ENCODE measurements around the gene SHKBP1.

The SHKBP1 gene

DNA sequence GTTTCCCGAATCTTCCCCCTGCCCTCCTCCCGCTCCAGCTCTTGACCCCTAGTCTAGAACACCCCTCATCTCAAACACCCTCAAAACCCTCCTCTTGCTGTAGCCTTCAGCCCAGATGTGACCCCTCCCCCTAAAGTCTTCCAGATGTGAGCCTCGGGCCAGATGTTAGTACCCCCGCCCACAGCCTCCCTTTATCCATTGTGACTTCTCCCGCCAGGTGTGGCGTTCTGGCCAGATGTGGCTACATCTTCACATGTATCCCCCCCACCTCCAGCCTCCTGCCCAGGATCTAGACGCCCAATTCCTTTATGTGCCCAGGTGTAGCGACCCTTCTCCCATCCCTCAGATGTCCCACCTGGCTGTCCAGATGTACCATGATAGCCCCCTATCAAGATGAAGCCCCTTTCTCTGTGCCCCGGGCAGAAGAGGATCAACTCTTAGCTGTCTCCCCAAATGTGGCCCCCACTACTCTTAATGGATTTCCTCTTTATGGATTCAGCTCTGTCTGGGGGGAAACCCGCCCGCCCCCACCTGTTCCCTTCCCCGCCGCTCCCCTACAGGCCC is 24.0 kb downstream of the SHKBP1 start:
- no peak for DNase-seq

GRCh38 chr19:40601134-40601974 is 24.7 kb downstream of the SHKBP1 start, which contains the start of gene LTBP4:
TSS of gene LTBP4 (plus strand) at chr19:40601369. CDS start at chr19:40601388, 19 bp downstream.
- peak in 10 of 56 donors; percentile 15 to 71 (median 30) for DNase-seq

DNA sequence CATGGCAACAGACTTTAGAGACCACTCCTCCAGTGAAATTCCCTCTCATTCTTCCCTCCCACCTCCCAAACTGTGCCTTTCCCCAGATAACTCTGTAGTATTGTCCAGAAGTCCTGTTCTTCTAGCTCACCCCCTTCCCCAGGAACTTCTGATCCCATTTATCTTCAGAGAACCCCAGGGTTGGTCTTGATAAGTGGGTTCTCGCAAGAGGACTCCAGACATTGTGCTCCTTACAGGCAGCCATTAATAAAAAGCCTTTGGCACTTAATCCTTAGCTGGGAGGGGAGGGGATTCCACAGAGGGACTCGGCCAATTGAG is 26.4 kb downstream of the SHKBP1 start:
- no peak for DNase-seq

DNA sequence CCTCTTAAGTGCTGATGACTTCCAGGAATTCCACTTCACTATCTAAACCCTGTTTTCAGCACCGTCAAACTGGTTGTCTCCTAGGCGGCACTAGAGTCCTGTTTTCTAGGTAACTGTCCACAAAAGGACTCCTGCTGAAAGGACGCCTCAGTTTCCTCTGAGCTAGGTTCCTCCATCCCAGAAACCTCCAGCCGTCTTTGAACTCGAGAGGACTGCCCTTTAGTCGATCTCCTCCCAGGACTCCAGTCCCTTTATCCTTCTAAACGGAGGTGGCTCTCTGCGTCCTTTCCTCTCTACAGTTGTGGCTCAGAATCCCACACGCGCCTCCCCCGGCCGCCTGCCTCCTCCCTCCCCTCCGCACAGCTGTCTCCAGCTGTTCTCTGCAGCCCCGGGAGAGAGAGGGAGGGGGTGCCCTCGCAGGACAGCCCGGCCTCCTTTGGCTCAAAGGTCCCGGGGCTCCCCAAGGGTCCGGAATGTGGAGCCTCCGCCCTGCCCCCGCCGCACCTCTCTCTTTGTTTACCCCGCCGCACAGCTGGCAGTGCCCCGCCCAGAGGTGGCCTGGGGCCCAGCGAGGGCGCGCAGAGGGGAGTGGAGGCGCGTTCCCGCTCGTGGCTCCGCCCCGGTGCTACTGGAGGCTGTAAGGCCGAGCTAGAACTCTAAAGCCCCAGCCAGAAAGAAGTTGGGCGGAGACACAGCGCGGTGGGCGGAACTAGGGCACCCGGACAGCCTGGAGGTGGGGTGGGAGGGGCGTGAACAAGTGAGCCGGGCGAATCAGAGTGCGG is 26.9 kb downstream of the SHKBP1 start:
- peak in 53 of 56 donors; percentile 15 to 86 (median 63) for DNase-seq

- DNase-seq = no peak
Observed at GRCh38 chr19:40604171-40604646, 27.5 kb downstream of the SHKBP1 start.

DNA sequence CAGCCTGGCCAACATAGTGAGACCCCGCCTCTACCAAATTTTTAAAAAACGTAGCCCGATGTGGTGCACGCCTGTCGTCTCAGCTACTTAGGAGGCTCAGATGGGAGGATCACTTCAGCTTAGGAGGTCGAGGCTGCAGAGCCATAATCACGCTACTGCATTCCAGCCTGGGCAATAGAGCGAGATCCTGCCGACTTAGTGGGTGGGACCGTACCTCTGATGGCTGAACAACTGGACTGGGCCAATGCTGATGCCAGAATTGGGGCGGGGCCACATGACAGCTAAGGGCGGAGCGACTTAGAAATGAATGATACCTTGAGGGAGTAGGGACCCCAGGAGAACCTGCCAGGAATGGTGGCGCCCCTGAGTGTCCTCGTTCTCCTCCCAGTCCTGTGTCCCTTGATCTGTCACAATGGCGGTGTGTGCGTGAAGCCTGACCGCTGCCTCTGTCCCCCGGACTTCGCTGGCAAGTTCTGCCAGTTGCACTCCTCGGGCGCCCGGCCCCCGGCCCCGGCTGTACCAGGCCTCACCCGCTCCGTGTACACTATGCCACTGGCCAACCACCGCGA is 28.1 kb downstream of the SHKBP1 start:
- no peak for DNase-seq

GRCh38 chr19:40605216-40605971 is 28.7 kb downstream of the SHKBP1 start:
- peak in 26 of 56 donors; percentile 13 to 70 (median 28) for DNase-seq

DNA sequence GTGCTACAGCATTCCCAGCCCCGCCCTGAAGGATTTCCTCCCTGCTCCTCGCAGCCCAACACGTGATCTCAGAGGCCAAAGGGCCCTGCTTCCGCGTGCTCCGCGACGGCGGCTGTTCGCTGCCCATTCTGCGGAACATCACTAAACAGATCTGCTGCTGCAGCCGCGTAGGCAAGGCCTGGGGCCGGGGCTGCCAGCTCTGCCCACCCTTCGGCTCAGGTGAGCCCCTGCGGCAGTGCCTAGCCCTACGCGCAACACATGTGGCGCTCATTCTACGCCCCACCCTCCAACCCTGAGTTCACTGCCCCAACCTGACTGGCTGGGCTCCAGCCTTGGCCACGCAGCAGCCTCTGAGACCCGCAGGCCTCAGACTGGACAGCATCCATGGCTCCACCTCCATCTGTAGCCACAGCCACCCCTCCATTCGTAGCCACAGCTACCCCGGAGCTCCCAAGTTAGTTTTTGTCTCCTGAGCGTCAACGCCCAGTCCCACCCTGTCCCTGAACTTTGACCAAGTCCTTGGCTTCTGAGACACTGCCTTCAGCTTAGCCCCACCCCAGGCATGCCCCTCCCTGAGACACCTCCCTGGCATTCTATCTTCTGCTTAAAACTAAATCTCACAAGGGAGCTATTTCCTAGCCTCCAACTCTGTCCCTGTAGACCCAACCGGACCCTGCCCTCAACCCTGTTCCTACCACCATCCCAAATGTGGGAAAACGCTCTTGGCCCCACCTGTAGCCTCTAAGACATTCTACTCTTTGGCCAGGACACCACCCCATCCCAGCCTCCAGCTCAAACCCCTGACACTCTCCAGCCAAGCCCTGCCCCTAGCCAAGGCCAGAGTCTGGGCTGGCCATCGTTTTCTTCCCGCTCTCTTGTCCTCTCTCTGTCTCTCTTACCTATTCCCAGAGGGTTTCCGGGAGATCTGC is 30.9 kb downstream of the SHKBP1 start:
- DNase-seq = no peak

DNA sequence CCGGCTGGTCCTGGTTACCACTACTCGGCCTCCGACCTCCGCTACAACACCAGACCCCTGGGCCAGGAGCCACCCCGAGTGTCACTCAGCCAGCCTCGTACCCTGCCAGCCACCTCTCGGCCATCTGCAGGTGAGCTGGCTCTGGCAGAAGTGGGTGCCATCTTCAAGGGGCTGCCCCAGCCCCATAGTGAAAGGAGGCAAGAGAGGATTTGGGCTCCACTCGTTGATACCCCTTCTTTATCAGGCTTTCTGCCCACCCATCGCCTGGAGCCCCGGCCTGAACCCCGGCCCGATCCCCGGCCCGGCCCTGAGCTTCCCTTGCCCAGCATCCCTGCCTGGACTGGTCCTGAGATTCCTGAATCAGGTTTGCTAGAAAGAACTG is 31.6 kb downstream of the SHKBP1 start:
- DNase-seq = no peak

GRCh38 chr19:40608957-40609356 is 32.3 kb downstream of the SHKBP1 start:
- no peak for DNase-seq

DNA sequence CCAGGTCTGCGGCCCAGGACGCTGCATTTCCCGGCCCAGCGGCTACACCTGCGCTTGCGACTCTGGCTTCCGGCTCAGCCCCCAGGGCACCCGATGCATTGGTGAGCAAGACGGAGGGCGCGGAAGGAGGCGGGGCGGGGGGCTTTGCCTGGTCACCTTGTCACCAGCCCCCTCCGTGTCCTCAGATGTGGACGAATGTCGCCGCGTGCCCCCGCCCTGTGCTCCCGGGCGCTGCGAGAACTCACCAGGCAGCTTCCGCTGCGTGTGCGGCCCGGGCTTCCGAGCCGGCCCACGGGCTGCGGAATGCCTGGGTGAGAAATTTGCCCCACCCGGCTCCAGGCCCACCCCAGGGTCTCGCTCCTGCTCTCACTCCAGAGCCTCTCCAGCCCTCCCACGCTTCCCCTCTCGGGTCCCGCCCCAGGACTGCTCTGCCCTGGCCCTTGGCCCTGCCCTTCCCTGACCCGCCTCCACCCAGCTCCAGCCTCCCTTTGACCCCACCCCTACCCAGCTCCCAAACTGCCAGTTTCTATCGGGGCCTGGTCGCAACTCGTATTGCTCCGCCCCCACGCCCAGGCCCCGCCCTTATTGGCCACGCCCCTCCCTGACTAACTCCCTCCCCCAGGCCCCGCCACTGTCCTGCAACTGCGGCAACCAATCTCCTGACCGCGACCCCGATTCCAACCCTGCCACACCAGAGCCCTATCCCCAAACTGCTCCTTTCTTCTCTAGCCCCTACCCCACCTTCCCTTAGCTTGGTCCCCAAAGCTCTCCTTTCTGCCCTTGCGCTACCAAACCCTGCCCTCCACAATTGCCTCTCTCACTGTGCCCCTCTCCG is 33.1 kb downstream of the SHKBP1 start:
- DNase-seq = peak in 33 of 56 donors; percentile 15 to 78 (median 45)

DNA sequence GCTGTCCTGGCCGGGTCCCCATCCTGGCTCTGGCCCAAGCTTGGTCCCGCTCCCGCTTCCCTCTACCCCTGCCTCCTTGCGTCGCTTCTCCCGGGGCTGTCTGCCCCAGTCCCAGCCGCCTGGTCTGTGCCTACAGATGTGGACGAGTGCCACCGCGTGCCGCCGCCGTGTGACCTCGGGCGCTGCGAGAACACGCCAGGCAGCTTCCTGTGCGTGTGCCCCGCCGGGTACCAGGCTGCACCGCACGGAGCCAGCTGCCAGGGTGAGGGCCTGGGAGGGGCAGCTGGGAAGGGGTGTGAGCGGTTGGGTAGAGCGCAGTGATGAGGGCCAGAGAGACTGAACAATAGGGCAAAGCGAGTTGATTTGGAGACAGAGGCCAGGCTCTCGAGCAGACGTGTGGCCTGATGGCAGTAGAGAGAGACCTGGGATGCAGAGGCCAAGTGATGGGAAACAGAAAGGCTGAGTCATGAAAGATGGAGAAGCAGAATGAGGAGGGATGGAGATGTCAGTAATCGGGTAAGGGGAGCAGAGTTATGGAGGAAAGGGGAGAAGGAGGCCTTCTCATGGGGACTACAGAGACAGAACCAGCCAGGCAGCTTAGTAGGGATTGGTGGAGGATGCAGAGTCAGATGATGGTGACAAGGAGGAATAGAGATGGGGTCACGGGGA is 33.9 kb downstream of the SHKBP1 start:
- peak in 21 of 56 donors; percentile 12 to 74 (median 38) for DNase-seq

DNA sequence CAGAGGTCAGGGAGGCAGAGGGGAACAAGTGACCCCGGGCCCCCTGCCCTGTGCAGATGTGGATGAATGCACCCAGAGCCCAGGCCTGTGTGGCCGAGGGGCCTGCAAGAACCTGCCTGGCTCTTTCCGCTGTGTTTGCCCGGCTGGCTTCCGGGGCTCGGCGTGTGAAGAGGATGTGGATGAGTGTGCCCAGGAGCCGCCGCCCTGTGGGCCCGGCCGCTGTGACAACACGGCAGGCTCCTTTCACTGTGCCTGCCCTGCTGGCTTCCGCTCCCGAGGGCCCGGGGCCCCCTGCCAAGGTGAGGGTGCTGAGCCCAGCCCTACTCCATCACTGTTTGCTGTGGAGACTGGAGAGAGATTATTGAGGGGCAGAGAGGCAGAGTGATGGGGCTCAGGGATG is 34.4 kb downstream of the SHKBP1 start:
- no peak for DNase-seq

GRCh38 chr19:40611900-40612698 is 35.4 kb downstream of the SHKBP1 start:
- DNase-seq = no peak

DNA sequence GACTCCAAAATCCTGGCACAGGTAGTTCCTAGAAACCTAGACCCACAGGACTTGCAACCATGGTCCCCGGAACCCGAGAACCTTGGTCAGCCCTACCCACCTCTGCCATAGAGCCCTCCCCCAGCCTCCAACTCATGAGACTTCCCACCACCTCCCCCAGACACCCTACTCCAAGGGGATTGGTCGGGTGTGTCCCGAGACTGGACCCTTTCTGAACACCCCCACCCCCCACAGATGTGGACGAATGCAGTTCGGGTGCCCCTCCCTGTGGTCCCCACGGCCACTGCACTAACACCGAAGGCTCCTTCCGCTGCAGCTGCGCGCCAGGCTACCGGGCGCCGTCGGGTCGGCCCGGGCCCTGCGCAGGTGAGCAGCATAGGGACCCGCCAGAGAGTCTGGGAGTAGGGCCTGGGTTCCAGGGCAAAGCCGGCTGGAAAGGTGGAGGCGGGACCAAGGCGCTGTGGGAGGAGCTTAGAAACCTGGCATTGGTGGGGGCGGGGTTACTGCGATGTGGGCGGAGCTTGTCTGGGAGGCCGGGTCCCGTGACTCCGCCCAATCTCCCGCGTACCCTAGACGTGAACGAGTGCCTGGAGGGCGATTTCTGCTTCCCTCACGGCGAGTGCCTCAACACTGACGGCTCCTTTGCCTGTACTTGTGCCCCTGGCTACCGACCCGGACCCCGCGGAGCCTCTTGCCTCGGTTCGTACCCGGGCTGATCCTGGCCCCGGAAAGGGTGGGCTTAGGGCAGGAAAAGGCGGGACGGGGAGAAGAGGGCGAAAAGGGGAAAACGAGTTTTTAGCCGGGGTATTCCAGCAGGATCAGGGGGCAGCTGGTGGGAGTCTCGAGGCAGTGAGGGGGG is 36.4 kb downstream of the SHKBP1 start:
- DNase-seq = peak in 3 of 56 donors; percentile 24 to 33 (median 29)

Measured in nucleus accumbens (tissue), 56 donors.